WI38 (cell line): ENCODE measurements around the gene BROX.

Source experiments
- H3K4me3 ChIP-seq: 2 replicates; pipeline ENCODE4 v1.5.1; 2011; ENCODE audit warnings: low read depth, mild to moderate bottlenecking, control low read depth, low read length
- TF ChIP-seq, protein P1 (sequence below): IDR thresholded peaks from 2 replicates; pipeline ENCODE4 v1.5.1; 2012; ENCODE audit warnings: low read depth, mild to moderate bottlenecking, control low read depth, low read length

Gene BROX

DNA sequence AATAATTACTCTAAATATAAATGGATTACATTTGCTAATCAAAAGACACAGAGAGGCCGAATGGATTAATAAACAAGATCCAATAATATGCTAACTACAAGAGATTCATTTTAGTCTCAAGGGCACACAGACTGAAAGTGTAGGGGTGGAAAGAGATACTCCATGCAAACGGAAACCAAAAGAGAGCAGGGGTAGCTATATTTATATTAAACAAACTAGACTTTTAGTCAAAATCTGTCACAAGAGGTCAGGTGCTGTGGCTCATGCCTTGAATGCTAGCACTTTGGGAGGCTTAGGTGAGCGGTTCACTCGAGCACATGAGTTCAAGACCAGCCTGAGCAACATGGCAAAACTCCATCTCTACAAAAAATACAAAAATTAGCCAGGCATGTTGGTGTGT, 68.9 kb downstream of the BROX start:
- TF ChIP-seq, protein P1, sequence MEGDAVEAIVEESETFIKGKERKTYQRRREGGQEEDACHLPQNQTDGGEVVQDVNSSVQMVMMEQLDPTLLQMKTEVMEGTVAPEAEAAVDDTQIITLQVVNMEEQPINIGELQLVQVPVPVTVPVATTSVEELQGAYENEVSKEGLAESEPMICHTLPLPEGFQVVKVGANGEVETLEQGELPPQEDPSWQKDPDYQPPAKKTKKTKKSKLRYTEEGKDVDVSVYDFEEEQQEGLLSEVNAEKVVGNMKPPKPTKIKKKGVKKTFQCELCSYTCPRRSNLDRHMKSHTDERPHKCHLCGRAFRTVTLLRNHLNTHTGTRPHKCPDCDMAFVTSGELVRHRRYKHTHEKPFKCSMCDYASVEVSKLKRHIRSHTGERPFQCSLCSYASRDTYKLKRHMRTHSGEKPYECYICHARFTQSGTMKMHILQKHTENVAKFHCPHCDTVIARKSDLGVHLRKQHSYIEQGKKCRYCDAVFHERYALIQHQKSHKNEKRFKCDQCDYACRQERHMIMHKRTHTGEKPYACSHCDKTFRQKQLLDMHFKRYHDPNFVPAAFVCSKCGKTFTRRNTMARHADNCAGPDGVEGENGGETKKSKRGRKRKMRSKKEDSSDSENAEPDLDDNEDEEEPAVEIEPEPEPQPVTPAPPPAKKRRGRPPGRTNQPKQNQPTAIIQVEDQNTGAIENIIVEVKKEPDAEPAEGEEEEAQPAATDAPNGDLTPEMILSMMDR: no peak
- H3K4me3 ChIP-seq: no peak overlapping the region

DNA sequence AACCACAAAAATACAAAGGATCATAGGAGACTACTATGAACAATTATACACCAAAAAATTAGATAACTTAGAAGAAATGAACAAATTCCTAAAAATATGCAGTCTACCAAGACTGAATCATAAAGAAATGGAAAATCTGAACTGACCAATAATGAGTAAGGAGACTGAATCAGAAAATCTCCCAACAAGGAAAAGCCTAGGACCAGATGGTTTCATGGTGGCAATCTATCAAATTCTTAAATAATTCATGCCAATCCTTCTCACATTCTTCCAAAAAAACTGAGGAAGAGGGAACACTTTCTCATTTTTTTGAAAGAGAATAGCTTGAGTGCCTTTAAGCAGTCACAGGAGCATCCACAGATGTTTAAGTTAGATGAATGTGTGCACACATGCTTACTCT, 70.7 kb downstream of the BROX start:
- TF ChIP-seq, protein P1: no peak

DNA sequence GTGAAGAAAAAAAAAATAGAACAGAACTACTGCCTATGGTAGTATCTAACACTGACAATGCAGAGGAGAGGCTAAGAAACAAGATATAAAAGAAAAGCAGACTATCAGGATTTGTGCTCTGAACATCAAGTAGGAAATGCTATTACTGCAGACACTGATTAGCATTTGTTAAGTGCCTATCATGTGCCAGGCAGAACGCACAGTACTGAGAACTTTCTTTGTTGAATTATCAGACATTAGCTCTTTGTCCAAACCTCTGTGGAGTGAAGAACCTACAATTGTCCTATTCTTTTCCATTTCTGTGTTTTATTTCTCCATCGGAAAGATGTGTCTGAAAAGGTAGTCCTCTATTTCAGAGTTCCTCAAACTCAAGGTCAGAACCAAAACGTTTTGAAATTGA, 72.0 kb downstream of the BROX start:
- TF ChIP-seq, protein P1: no peak

More for the DNA sequence above, 70.7 kb downstream of the BROX start:
- H3K4me3 ChIP-seq: no peak overlapping the region

More for the DNA sequence above, 72.0 kb downstream of the BROX start:
- H3K4me3 ChIP-seq: no peak overlapping the region
